Measurements from ENCODE around the gene ARHGAP40.

The ARHGAP40 gene

DNA sequence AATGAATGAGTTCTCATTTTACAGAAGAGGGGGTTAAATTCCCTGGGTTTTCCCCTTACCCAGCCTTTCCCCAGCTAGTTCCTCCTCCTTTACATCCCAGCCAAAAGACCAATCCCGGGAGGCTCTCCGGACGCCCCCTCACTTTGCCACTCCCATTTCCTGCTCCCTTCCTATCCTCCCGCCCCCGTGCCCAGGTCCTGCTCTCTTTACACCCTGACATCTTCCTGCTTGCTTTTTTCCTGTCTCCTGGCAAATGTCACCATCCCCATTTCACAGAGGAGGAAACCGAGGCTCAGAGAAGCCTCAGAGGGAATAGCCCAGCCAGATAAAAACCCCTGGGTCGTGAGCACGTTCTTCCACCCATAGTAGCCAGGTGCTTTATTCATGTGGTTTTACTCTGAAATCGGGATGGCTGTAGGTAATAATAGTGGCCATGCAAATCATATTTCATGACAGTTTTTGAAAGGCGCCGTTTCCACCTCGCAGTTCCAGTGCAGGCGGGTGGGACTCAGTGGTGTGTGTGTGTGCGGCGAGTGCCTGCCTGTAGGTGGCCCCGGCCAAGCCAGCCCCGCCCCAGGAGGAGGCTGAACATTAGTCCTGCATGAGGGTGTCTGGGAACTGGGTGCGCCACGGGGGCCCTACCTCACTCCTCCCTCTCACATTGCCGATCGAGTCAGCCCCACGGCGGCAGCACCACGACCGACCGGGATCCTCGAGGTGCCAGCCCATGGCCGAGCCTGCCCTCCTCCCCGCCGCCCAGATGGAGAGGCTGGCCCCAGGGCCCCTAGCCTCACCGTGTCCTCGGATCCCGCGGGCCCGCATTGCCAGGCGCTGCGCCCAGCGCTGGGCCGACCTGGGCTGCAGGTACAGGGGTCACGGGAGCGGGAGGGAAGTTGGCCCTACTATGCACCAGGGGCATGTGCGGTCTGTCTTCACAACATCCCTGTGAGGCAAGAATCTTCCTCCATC, at the start of gene ARHGAP40:
Gene ARHGAP40 (plus strand): TSS at position 594 of the 969 bp plus-strand sequence.
- no peak for DNase-seq (ENCODE audit: low read depth)

GRCh38 chr20:38554986-38555385, 46.6 kb upstream of the ARHGAP40 start:
- DNase-seq (ENCODE audit: low read depth), result no peak

- no peak for DNase-seq (ENCODE audit: low read depth)
Observed at GRCh38 chr20:38555395-38555794, 46.2 kb upstream of the ARHGAP40 start.

DNA sequence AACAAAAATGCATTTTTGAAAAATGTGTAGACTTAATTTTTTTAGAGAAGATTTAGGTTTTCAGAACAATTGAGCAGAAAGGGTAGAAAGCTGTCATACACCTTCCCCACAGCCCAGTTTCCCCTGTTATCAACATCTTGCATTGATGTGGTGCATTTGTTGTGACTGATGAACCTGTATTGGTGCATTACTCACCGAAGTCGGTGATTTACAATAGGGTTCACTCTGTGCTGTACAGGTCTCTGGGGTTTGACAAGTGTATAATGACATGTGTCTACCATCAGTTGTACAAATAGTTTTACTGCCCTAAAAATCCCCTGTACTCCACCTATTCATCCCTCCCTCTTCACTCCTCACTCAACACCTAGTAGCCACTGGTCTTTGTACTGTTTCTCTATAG, 44.4 kb upstream of the ARHGAP40 start:
- no peak for DNase-seq (ENCODE audit: low read depth)

DNA sequence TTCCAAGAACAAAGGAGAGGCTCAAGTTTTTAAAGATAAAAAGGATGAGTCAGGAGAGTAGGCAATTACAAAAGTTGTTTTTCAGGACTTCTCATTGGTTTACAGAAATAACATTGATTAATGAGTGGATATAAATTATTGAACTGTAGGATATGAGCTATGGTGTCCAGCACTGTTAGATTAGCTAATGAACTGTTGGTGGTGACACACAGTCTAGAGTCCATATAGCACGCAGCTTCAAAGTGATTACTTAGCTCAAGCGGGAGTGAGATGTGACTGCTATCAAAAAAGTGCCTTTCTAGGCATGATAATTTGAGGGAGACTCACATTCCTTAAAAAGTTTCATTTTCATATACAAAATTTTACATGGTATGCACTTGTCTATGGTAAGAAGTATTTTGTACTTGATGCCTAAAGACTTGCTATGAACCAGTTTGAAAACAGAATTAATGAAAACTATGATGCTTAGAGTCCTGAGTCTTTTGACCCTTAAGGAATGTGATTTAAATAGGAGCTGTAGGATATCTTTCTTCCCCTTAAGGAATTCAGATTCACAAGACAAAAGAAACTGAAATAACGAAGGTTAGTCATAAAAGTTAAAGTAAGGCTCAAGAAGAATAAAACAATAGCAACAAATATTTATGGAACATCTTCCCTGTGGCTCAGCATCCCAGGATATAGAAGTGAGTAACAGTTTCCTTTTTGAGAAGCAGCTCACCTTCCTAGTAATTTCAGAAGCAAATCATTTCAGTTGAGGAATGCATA, 42.8 kb upstream of the ARHGAP40 start:
- no peak for DNase-seq (ENCODE audit: low read depth)

- DNase-seq (ENCODE audit: low read depth), result no peak
Observed at GRCh38 chr20:38559764-38560163, 41.8 kb upstream of the ARHGAP40 start.

GRCh38 chr20:38563802-38564431, 37.7 kb upstream of the ARHGAP40 start:
- DNase-seq (ENCODE audit: low read depth), result no peak

GRCh38 chr20:38564680-38565079, 36.9 kb upstream of the ARHGAP40 start:
- DNase-seq (ENCODE audit: low read depth), result no peak

DNA sequence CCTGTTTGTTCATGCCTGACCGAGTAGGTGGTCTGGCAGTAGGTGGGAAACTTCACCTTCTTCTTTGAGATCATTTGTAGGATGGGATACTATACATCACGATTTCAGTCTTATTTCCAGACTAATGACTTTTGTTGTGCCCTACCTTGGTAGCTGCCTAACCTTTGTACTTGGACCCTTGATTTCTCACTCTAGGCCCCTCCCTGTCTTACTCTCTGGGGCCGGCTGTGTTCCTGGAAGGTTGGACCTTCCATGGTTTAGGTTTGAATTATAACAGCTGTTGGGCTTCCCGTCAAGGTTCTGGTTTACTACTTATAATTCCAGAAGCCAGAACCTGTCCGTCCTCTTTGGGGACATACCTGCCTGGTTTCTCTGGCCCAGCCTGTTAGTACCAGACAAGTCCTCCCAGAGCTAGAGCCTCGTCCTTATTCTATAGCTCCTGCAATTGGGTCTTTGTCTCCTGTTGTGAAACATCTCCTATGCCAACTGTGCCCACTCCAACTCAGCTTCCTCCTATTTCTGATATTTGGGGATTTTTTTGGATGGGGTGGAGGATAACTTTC, 35.5 kb upstream of the ARHGAP40 start:
- no peak for DNase-seq (ENCODE audit: low read depth)

GRCh38 chr20:38569747-38570525, 31.7 kb upstream of the ARHGAP40 start:
- no peak for DNase-seq (ENCODE audit: low read depth)

GRCh38 chr20:38573413-38573812, 28.2 kb upstream of the ARHGAP40 start:
- no peak for DNase-seq (ENCODE audit: low read depth)

DNA sequence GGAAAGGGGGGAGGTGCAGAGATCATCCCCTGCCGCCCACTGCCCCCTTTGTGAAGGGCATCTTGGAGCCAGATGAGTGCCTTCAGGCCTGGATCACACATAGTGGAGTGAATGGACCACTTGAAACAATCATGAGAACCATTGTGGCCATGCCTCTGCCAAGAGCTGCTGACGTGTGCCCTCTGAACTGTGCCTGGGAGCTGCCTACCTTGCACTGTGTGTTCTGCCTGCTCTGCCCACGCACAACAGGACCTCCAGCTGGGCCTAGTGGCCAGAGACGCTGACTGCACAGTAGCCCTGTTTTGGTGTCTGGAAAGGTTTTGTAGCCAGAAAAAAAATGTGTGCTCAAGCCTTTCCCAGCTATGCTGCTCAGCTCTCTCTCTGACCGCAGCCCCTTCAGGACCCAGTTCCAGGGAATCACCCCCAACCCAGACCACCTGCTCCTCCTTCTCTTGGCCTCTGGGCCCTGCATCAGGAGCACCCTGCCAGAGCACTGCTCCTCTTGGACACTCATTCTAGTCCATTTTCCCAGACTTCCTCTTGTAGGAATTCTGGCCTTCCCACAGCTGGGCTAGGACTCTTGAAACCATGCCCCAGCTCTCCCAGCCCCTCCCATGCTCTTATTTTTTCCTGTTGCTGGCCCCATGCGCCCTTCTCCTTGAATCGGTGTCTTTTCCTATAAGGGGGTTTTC, 22.2 kb upstream of the ARHGAP40 start:
- no peak for DNase-seq (ENCODE audit: low read depth)

GRCh38 chr20:38579921-38580320, 21.7 kb upstream of the ARHGAP40 start:
- no peak for DNase-seq (ENCODE audit: low read depth)

- no peak for DNase-seq (ENCODE audit: low read depth)
Observed at GRCh38 chr20:38581013-38581412, 20.6 kb upstream of the ARHGAP40 start, which contains the start of gene ADIG. Gene ADIG, plus strand, starts transcription at chr20:38581197. Its CDS starts 54 bp downstream, at chr20:38581251.

- DNase-seq (ENCODE audit: low read depth), result no peak
Observed at GRCh38 chr20:38581830-38582358, 19.7 kb upstream of the ARHGAP40 start.

DNA sequence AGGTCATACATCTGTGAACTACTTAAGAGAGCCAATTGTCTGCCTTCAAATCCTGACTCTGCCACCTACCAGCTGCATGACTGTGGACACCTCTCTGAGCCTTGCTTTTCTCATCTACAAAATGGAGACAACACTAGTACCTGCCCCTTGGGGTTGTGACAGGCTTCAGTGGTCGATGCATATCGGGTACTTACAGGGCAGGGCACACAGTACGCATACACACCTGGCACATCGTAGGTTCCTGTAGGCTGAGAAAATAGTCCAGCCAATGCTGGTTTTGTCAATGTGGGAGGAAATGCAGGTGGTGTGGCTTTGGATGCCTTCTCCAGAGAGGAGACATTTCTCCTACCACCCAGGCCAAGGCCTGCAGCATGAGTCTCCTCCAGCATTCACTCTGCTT, 18.3 kb upstream of the ARHGAP40 start:
- no peak for DNase-seq (ENCODE audit: low read depth)

DNA sequence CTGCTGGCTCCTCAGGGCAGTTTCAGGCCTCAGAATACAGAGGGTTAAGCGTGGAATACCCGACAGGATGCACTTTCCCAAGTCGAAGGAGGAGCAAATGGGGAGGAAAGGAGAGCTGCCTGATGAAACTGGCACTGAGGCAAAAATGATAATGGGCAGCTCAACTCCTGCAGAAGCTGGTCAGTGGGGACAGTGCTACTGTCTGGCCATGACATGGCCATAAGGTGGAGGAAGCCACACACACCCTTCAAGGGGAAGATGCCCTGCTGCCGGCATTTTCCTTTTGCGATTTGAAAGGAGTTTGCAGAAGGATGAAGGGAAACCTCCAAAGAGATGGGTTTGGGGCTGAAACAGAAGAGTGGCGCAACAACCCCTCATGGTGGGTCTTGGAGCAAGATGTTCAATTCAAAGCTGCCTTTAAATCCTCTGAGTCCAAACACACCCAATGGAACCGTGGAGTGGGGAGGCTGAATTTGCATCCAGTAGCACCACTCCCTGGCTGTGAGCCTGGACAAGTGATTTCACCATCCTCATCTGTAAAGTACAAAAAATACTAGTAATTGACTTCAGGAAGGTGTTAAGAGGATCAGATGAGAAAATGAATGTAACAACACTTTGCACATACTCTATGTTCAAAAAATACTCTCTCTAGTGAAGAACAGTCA, 17.4 kb upstream of the ARHGAP40 start:
- no peak for DNase-seq (ENCODE audit: low read depth)

DNA sequence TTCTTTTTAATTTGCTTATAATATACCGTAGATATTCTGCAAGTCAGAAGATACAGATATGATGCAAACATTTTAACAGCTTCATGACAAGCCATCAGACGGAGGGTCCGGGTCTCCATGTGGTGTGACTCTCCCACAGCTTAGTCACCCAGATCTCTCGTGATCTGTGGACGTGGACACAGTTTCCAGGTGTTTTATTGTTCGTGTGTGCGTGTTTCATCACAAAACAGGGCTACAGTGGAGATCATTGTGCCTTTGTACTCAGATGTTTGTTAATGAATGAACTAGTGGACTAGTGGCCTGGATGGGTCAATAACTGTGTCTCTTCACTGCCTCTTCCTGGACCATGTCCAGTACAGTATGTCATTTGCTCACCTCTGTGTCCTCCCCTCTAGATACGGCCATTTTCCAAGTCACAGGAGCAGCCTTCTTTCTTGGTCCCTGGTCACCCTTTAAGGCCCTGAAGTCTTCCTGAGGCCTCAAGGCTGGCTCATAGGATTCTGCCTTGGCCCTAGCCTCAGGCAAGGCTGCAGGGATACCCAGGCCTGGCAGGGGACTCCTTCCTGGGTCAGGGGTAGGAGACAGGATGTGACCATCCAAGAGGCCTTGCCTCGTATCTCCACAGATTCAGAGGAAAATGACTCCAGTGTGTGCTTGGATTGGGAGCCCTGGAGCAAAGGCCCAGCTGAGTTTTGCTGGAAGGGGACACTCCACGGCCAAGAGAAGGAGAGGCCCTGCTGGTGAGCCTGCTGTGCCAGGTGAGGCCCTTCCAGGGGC, 16.0 kb upstream of the ARHGAP40 start:
- DNase-seq (ENCODE audit: low read depth), result no peak

GRCh38 chr20:38586181-38586525, 15.5 kb upstream of the ARHGAP40 start:
- DNase-seq (ENCODE audit: low read depth), result no peak

Data from fibroblast of gingiva (primary cell).